Measurements from ENCODE around the gene CNOT1.

CNOT1 gene

GRCh38 chr16:58478427-58478826 is 151.2 kb downstream of the CNOT1 start:
- no peak for DNase-seq

- DNase-seq = no peak
Measured at GRCh38 chr16:58476791-58477190, 152.8 kb downstream of the CNOT1 start.

GRCh38 chr16:58475091-58475619 is 154.5 kb downstream of the CNOT1 start:
- no peak for DNase-seq

- no peak for DNase-seq
Measured at GRCh38 chr16:58474296-58474695, 155.3 kb downstream of the CNOT1 start.

GRCh38 chr16:58472827-58473226 is 156.8 kb downstream of the CNOT1 start:
- DNase-seq = no peak

GRCh38 chr16:58472266-58472665 is 157.4 kb downstream of the CNOT1 start:
- no peak for DNase-seq

- no peak for DNase-seq
Measured at GRCh38 chr16:58471209-58471975, 158.2 kb downstream of the CNOT1 start.
